ENCODE results near the gene ZDHHC13. TPM values are rescaled to one million over a fixed set of nuclear protein-coding genes. Genes with fewer than 3 reads are reported as not detected.
A peak's percentile ranks its signal among the peaks of the same experiment; 100 is the strongest.

The ZDHHC13 gene
- total RNA-seq, 4 donors from 2014 or later, result 45.8 to 64.9 (median 58.1) TPM

GRCh38 chr11:19099093-19099492 is 17.9 kb upstream of the ZDHHC13 start:
- Histone ChIP-seq H3K4me3 (no peak overlapping the region), H3K9me3 (peaks cover 0 to 4% (median 0%) of the 10 kb centered on the region in 3 donors), H3K36me3 (no peaks in the 10 kb centered on the region), H3K27me3 (peaks cover 0 to 5% (median 0%) of the 10 kb centered on the region in 4 donors), H3K27ac (no peak overlapping the region), H3K4me1 (peaks cover 0 to 17% (median 0%) of the 10 kb centered on the region in 3 donors)
- TF ChIP-seq CTCF (IDR thresholded peaks at IDR 0.05), result no peak
- TF ChIP-seq POLR2A (IDR thresholded peaks at IDR 0.05), result no peak
- WGBS, 2 donors, result 70 to 100% methylated on average over 1 of the region's 3 CpGs
- intact Hi-C loops (cut with DNase I), result no loop called here
- no peak for DNase-seq

GRCh38 chr11:19100885-19101284 is 16.1 kb upstream of the ZDHHC13 start:
- TF ChIP-seq CTCF (IDR thresholded peaks at IDR 0.05) (no peak), POLR2A (IDR thresholded peaks at IDR 0.05) (no peak)
- H3K4me1 ChIP-seq, result peaks cover 0 to 28% (median 0%) of the 10 kb centered on the region in 3 donors
- H3K27ac ChIP-seq, result no peak overlapping the region
- H3K36me3 ChIP-seq, result no peaks in the 10 kb centered on the region
- 80 to 85% methylated on average over 4 of the region's 4 CpGs for WGBS, 2 donors
- no peak overlapping the region for H3K4me3 ChIP-seq
- intact Hi-C loops (cut with DNase I), result no loop called here
- peaks cover 0 to 5% (median 0%) of the 10 kb centered on the region in 4 donors for H3K27me3 ChIP-seq
- H3K9me3 ChIP-seq, result peaks cover 0 to 4% (median 0%) of the 10 kb centered on the region in 3 donors
- DNase-seq, result no peak

GRCh38 chr11:19101796-19102520 is 15.0 kb upstream of the ZDHHC13 start:
- H3K27ac ChIP-seq, result peak overlapping the region in 1 of 4 donors; percentile 48
- no peak for DNase-seq

GRCh38 chr11:19102521-19102900 is 14.5 kb upstream of the ZDHHC13 start:
- Histone ChIP-seq H3K27ac (peak overlapping the region in 1 of 4 donors; percentile 48), H3K9me3 (peaks cover 0 to 4% (median 0%) of the 10 kb centered on the region in 3 donors), H3K27me3 (peaks cover 0 to 5% (median 0%) of the 10 kb centered on the region in 4 donors), H3K4me3 (no peak overlapping the region), H3K4me1 (peaks cover 0 to 28% (median 0%) of the 10 kb centered on the region in 3 donors), H3K36me3 (no peaks in the 10 kb centered on the region)
- 60 to 100% methylated on average over 1 of the region's 1 CpG for WGBS, 2 donors
- TF ChIP-seq POLR2A (IDR thresholded peaks at IDR 0.05) (no peak), CTCF (IDR thresholded peaks at IDR 0.05) (no peak)
- no peak for DNase-seq
- intact Hi-C loops (cut with DNase I), result no loop called here

More at GRCh38 chr11:19101796-19102520, 15.0 kb upstream of the ZDHHC13 start:
- intact Hi-C loops (cut with DNase I), result no loop called here
- Histone ChIP-seq H3K27me3 (peaks cover 0 to 5% (median 0%) of the 10 kb centered on the region in 4 donors), H3K4me3 (no peak overlapping the region), H3K4me1 (peaks cover 0 to 28% (median 0%) of the 10 kb centered on the region in 3 donors), H3K9me3 (peaks cover 0 to 4% (median 0%) of the 10 kb centered on the region in 3 donors), H3K36me3 (no peaks in the 10 kb centered on the region)
- WGBS, 2 donors, result 23 to 25% methylated on average over 4 of the region's 4 CpGs
- no peak for TF ChIP-seq CTCF (IDR thresholded peaks at IDR 0.05)

- intact Hi-C loops (cut with DNase I), result no loop called here
- TF ChIP-seq POLR2A (IDR thresholded peaks at IDR 0.05) (no peak), CTCF (IDR thresholded peaks at IDR 0.05) (no peak)
- peaks cover 0 to 5% (median 0%) of the 10 kb centered on the region in 4 donors for H3K27me3 ChIP-seq
- no peak overlapping the region for H3K27ac ChIP-seq
- peaks cover 0 to 35% (median 0%) of the 10 kb centered on the region in 3 donors for H3K4me1 ChIP-seq
- WGBS, 2 donors, result 83 to 89% methylated on average over 1 of the region's 1 CpG
- no peaks in the 10 kb centered on the region for H3K36me3 ChIP-seq
- H3K9me3 ChIP-seq, result peaks cover 0 to 4% (median 0%) of the 10 kb centered on the region in 3 donors
- no peak for DNase-seq
- H3K4me3 ChIP-seq, result no peak overlapping the region
These were observed 12.0 kb upstream of the ZDHHC13 start for GRCh38 chr11:19105011-19105410.

Measured in esophagus squamous epithelium (tissue), 5 donors.